Measurements from ENCODE around the gene CAMK2G.

DNA sequence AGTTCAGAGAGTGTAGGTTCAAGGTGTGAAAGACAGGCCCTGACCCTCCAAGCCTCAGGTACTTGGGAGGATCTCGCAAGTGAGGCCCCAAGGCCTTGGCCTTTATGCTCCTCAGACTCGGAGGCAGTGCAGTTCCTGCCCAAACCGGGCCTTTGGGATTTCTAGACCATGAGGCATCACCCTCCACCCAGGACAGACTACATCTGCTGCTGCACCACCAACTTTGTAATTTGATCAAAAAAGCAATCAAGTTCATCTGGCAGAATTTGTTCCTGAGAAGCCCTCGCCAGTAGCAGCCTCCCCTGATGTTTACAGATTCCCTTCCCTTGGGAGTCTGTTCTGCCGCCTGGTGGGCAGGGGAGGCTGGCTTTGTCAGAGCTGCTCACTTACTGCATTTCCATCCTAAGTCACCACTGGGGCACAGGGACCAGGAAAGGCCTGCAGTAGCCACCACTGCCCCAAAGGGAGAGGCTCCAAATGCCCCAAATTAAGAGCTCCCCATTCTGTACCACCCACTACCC is 2.1 kb downstream of the CAMK2G start:
- TF ChIP-seq, protein P1, sequence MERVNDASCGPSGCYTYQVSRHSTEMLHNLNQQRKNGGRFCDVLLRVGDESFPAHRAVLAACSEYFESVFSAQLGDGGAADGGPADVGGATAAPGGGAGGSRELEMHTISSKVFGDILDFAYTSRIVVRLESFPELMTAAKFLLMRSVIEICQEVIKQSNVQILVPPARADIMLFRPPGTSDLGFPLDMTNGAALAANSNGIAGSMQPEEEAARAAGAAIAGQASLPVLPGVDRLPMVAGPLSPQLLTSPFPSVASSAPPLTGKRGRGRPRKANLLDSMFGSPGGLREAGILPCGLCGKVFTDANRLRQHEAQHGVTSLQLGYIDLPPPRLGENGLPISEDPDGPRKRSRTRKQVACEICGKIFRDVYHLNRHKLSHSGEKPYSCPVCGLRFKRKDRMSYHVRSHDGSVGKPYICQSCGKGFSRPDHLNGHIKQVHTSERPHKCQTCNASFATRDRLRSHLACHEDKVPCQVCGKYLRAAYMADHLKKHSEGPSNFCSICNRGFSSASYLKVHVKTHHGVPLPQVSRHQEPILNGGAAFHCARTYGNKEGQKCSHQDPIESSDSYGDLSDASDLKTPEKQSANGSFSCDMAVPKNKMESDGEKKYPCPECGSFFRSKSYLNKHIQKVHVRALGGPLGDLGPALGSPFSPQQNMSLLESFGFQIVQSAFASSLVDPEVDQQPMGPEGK (CRISPR knock-in tag; IDR thresholded peaks at IDR 0.05; ENCODE audit: borderline replicate concordance): no peak
- no peak for TF ChIP-seq ZC3H10 (CRISPR knock-in tag; IDR thresholded peaks at IDR 0.05)
- TF ChIP-seq ZNF70 (CRISPR knock-in tag; IDR thresholded peaks at IDR 0.05): no peak
- TF ChIP-seq ZFP3 (CRISPR knock-in tag; IDR thresholded peaks at IDR 0.05): no peak
- no peak for TF ChIP-seq ZFP30 (CRISPR knock-in tag; IDR thresholded peaks at IDR 0.05)
- TF ChIP-seq, protein P2, sequence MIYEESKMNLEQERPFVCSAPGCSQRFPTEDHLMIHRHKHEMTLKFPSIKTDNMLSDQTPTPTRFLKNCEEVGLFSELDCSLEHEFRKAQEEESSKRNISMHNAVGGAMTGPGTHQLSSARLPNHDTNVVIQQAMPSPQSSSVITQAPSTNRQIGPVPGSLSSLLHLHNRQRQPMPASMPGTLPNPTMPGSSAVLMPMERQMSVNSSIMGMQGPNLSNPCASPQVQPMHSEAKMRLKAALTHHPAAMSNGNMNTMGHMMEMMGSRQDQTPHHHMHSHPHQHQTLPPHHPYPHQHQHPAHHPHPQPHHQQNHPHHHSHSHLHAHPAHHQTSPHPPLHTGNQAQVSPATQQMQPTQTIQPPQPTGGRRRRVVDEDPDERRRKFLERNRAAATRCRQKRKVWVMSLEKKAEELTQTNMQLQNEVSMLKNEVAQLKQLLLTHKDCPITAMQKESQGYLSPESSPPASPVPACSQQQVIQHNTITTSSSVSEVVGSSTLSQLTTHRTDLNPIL (CRISPR knock-in tag; IDR thresholded peaks at IDR 0.05; ENCODE audit: low read depth): no peak
- TF ChIP-seq, protein P3, sequence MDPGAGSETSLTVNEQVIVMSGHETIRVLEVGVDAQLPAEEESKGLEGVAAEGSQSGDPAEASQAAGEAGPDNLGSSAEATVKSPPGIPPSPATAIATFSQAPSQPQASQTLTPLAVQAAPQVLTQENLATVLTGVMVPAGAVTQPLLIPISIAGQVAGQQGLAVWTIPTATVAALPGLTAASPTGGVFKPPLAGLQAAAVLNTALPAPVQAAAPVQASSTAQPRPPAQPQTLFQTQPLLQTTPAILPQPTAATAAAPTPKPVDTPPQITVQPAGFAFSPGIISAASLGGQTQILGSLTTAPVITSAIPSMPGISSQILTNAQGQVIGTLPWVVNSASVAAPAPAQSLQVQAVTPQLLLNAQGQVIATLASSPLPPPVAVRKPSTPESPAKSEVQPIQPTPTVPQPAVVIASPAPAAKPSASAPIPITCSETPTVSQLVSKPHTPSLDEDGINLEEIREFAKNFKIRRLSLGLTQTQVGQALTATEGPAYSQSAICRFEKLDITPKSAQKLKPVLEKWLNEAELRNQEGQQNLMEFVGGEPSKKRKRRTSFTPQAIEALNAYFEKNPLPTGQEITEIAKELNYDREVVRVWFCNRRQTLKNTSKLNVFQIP (CRISPR knock-in tag; IDR thresholded peaks at IDR 0.05; ENCODE audit: borderline replicate concordance, low read depth): no peak
- no peak for TF ChIP-seq TCF4 (CRISPR knock-in tag; IDR thresholded peaks at IDR 0.05; ENCODE audit: borderline replicate concordance)
- no peak for TF ChIP-seq TOX (CRISPR knock-in tag; IDR thresholded peaks at IDR 0.05; ENCODE audit: borderline replicate concordance)
